GM12801 (cell line): Measurements from ENCODE around the gene SGPL1.

ENCODE experiments used
- TF ChIP-seq, protein P1 (sequence below): IDR thresholded peaks from one replicate; pipeline ENCODE4 v1.5.1; 2011; ENCODE audit warnings: control low read depth; ENCODE audit not compliant: insufficient read length; ENCODE audit errors: extremely low read depth

The SGPL1 gene

DNA sequence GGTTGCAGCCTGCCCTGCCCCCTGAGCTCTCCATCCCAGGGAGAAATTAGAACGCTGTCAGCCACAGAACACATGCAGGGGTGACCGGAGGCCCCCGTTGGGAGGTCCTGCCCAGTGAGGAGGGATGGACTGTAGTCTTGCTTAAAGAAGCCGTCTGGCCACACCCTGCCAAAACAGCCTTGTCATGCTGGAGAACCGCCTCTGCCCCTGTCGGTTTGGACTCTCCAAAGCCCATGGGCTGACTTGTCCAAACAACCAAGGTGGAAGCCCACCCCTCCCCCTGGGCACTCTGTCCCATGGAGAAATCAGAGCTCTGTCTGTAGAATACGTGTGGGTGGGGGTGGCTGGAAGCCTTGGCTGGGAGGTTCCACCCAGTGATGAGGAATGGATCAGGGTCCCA lies 17.9 kb upstream of the SGPL1 start:
- TF ChIP-seq, protein P1, sequence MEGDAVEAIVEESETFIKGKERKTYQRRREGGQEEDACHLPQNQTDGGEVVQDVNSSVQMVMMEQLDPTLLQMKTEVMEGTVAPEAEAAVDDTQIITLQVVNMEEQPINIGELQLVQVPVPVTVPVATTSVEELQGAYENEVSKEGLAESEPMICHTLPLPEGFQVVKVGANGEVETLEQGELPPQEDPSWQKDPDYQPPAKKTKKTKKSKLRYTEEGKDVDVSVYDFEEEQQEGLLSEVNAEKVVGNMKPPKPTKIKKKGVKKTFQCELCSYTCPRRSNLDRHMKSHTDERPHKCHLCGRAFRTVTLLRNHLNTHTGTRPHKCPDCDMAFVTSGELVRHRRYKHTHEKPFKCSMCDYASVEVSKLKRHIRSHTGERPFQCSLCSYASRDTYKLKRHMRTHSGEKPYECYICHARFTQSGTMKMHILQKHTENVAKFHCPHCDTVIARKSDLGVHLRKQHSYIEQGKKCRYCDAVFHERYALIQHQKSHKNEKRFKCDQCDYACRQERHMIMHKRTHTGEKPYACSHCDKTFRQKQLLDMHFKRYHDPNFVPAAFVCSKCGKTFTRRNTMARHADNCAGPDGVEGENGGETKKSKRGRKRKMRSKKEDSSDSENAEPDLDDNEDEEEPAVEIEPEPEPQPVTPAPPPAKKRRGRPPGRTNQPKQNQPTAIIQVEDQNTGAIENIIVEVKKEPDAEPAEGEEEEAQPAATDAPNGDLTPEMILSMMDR: no peak

DNA sequence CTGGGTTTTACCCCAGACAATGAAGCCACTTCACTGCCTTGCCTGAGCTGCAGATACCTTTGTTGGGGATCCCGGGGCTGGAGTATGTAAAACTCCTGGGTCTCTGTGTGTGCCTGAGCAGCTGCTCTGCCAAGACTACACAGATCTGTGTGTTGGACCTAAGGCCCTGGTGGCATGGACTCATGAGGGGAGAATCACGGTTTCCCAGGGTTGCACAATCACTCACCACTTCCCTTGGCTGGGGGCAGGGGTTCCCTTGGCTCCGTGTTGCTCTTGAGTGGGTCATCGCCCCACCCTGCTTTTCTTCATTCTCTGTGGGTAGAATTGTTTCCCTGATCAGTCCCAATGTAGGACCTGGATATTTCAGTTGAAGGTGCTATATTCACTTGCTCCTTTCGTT lies 16.6 kb upstream of the SGPL1 start:
- TF ChIP-seq, protein P1: no peak

DNA sequence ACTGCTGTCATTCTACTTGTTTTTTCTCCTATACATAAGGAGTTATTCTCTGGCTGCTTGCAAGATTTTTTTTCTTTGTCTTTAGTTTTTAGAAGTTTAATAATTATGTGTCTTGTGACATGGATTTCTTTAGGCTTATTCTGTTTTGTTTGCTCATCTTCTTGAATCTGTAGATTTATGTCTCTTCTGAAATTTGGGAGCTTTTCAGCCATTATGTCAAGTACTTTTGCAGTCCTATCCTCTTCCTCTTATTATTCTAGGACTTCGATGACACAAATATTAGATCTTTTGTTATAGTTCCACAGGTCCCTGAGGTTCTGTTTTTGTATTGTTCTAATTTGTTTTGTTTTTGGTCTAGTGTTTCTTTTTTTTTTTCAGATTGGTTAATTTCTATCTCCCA lies 13.9 kb upstream of the SGPL1 start:
- TF ChIP-seq, protein P1: no peak

DNA sequence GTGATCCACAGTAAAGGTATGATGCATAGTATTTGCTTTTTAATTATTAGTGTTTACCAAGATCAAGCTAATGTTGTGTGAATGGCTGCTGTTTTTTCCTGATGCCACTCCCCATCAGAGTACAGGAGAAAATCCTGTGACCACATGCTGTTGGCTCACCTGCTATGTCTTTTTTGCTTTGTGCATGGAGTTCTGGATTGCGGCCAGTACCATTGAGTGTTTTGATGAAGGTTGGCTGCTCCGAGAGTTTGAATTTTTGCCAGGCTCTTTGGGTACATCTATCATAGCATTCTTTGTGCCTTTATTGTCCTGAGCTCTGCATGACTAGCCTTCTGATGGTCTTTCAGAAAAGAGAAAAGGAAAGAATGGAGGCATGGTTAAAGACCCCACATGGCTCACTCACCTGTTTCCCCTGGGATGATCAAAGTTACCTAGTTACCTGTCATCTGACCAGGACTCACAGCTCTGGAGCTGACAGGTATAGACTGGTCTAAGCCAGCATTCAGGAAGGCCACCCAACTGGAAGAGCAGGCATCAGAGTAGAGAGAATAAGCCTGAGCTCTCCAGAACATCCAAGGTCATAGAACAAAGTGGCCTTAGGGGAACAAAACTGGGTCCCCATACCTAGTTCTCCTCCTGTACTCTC lies 11.8 kb upstream of the SGPL1 start:
- TF ChIP-seq, protein P1: no peak

DNA sequence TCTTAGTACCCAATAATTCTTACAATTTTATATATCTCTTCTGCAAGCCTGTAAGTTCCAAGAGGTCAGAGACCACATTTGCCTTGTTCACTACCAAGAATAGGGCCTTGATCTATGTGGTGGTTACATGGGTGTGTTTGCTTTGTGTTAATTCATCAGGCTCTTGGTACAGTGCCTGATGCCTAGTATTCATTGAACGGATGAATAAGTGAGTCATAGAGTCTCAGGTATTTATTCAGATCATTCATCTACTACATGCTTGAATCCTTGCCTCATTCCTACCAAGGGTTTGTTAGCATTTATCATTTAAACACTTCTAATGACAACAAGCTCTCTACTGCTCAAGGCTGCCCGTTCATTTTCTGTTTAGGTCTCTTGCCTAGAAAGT lies 11.3 kb upstream of the SGPL1 start:
- TF ChIP-seq, protein P1: no peak

DNA sequence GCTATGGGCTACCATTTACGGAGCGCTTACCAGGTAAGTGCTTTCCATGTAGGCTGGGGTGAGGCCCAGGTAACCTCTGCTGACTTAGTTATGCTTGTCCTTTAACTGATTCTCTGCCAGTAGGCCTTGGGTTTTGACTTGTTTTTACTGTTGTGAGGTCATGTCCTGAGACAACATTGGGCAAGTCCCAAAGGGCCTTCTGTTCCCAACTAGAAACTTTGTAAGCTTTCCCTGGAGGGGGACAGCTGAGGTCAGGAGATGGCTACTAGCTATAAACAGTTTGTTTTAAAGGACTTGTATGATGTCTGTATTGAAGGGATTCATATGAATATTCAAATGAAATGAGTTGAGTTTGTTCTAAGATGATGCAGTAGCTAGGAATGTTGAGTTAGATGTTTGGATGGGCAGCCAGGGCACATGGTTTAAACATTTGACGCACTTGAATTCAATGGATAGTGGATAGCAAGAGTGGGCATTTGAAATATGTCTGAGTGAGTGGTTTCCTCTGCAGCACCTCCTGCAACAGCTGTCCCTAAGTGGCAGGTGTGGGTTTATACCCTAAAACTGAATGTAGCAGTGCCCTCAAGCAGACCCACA lies 10.0 kb upstream of the SGPL1 start:
- TF ChIP-seq, protein P1: no peak

DNA sequence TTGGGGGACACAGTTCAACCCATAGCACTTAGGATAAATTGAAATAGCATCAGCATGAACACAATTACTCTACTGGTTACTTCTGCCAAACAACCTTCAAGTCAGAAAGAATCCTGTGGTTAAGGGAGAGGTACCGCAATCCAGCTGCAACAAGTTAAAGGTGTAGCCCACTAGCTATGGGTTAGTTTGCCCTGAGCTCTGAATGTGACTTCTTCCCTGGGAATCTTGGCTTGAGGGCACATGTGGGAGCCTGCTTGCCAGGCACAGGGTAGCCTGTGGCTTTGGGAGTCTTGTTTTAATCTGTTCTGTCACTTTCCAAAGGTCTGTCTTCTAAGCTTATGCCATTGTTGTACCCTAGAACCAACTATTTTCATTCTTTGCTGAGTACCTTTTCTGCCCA lies 8.9 kb upstream of the SGPL1 start:
- TF ChIP-seq, protein P1: no peak
